SKM-1 (cell line): ENCODE results near the gene PLD5.
A peak's percentile ranks its signal among the peaks of the same experiment; 100 is the strongest.
"Not testable (repeated sequence)": the region's sequence is repeated elsewhere in the genome, so short reads cannot be mapped to it uniquely, and the experiment has no call there.

ENCODE experiments used
- DNase-seq: peaks from one replicate; lab custom pipeline; 2025; ENCODE audit not compliant: unreplicated experiment; lab: John Stamatoyannopoulos, UW

The PLD5 gene

DNA sequence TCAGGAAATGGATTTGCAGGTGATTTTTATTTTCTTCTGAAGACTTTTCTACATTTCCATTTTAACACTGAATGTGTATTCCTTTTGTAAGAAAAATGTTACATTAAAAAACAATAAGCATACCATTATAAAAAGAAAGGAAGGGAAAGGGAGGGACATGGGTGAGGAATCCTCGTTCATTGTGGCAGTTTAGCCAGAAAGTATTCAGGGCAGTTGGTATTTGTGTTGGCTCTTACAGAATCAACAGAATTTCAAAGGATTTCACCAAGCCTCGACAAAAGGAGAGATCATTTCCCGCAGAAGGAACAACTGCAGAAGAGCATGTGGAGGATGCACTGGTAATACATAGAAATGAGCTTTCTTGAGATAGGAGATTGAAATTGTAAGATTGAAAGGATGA is 35.0 kb downstream of the PLD5 start:
- DNase-seq = no peak

GRCh38 chr1:242477944-242478343 is 46.6 kb downstream of the PLD5 start:
- DNase-seq = no peak

DNA sequence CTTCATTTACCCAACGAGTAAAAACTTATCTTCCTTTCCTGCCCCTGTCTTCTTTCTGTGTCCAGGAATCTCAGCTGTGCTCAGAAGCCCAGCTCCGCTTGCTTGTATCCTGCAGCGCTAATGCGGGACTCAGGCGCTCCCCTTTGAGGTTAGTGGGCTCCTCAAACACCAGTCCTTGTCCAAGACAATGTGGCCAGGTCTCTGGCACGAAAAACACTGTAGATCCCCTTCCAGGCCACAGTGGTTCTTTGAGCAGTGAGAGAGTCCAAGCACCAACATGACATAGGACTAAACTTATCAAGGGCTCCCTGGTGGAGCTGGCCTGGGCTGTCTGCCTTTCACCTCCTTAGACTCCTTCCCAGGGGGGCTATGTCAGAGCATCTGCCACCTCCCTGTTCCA is 53.7 kb downstream of the PLD5 start:
- DNase-seq = no peak

- no peak for DNase-seq
Measured at GRCh38 chr1:242468784-242469183, 55.7 kb downstream of the PLD5 start.

DNA sequence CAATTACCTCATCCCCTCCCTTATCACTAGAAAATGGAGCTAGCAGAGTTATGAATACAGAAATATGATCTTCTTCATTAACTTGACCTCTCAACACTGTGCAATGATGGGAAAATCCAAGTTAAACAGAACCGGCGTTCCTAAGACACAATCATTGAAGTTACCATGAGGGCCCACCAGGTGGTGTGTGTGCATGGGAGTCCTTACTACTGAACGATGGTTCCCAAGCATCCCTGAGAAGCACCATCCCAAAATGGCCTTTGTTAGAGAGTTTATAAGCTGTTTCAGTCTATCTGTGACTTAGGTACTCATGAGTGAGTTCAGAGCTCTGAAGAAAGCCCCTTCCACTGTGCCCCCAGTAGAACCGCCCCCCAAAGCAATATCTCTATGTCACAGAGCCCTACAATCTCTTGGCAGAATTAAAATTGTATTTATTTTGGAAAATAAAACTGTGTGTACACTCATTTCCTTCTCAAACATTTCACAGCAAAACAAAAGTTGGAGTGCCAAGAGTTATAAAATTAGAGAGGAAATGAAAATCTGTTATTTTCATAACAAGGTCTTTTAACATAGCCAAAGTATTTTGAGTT is 56.8 kb downstream of the PLD5 start:
- peak; percentile 46 for DNase-seq

DNA sequence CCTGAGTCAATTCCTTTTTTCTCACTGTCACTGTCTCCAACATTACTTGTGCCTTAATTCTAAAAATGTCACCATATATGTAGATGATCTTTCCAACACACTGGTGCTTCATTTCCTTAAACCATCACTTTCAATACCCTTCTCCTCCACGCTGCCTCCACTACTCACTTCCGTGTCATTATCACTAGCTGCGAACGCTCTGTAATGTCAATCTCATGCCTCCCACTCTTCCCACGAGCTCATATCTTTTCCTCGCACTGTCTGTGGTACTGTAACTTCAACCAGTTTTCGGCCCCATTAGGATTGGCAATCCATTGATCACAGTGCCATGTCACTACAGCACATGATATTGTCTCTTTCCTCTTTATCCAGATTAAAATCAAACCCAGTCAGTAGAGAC is 61.6 kb downstream of the PLD5 start:
- no peak for DNase-seq

DNA sequence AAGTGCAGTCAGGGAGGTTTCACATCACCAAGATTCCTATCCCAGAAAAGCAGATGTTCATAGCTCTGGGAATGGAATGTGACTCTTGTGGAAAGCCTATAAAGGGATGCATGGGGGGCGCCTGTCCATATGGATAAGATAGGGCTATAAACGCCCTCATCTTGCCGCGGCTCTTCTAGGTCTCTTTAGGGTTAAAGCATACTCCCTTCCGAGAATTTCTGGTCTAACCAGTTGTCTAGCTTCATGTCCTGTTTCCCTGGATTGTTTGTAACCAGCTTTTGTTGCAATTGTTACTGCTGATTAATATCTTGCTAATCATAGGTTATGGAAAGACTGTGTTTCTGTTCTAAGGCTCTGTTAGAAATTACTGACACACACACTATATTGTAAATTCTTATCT is 64.8 kb downstream of the PLD5 start:
- DNase-seq = not testable (repeated sequence)

- DNase-seq = no peak
Measured at GRCh38 chr1:242456726-242457269, 67.7 kb downstream of the PLD5 start.

DNA sequence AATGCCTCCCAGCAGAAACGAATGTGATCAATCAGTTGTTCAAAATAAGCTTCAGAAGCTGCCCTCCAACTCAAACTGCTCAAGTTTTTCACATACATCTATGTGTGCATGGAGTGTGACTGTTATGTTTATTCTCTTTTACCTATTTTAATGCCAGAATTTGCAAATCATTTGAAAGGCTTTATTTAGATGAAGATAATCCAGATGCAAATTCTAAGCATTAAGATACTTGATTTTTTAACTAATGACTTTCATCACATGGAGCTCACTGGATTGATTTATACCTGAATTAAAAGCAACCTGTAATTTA is 69.5 kb downstream of the PLD5 start:
- no peak for DNase-seq

GRCh38 chr1:242454262-242455051 is 70.0 kb downstream of the PLD5 start:
- DNase-seq = peak; percentile 68

DNA sequence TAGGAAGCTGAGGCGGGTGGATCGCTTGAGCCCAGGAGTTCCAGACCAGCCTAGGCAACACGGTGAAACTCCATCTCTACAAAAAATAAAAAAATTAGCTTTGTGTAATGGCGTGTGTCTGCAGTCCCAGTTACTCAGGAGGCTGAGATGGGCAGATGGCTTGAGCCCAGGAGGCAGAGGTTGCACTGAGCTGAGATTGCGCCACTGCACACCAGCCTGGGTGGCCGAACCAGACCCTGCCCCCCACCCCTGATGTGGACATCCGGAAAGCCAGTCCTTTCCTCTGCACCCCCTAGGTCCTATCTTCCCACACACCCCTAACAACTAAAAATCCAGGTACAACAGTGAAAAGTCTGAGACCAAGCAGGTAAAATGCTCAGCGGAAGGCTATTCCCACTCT is 71.9 kb downstream of the PLD5 start:
- no peak for DNase-seq

DNA sequence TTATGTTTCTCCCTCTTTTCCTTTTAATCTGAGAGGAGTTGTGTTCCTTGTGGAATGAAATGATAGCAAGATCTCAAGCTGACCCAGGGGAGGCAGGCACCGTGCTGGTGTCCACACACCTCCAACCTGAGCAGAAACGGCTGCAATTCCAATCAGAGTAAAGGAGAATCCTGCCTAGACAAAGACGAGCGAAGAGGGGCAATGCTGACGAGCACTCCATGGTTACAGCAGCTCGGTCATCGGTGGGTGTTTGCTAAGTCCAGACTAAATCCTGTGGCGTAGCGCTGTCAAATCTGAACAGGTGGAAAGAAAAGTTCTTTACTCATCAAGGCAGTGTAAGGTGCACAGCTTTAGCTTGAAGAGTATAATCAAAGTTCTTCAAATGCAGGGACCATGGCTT is 74.8 kb downstream of the PLD5 start:
- no peak for DNase-seq

GRCh38 chr1:242448910-242449645 is 75.4 kb downstream of the PLD5 start:
- DNase-seq = no peak

DNA sequence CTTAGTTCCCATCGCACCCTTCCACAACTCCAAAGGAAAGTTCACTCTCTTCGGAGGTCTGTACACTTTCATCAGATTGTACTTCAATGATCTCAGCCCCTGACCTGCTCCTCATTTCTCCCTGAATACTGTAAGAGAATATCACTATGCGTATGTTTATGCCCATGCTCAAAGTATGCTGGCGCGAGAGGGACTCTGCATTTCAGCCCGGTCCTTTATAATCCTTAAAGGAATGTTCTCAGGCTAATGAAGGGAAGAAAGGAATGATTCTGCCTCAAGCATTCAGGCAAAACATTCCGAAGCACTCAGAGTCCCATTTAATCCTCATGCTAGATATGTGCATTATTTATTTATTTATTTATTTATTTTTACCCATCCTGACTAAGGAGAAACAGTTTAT is 76.8 kb downstream of the PLD5 start:
- DNase-seq = no peak

GRCh38 chr1:242440757-242441156 is 83.7 kb downstream of the PLD5 start:
- no peak for DNase-seq

- no peak for DNase-seq
Measured at GRCh38 chr1:242435200-242435599, 89.3 kb downstream of the PLD5 start.

- no peak for DNase-seq
Measured at GRCh38 chr1:242432491-242433095, 91.9 kb downstream of the PLD5 start.

DNA sequence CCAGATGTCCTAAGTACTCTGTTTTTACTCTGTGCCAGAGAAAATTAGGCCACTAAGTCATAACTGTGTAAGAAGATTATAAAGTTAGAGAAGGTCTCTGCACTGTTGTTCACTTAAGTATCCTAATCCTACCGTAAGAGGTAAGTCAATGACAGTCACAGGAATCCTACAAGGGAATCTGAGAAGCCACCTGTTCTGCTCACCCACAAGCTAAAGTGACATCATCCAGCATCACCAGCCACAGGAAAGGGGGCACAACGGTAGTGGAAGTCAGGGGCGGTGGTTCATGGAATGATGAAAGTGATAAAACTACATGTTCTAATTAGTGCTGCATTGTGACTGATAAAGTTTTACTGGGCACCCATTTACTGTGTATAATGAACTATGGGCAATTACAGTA is 92.7 kb downstream of the PLD5 start:
- DNase-seq = no peak

DNA sequence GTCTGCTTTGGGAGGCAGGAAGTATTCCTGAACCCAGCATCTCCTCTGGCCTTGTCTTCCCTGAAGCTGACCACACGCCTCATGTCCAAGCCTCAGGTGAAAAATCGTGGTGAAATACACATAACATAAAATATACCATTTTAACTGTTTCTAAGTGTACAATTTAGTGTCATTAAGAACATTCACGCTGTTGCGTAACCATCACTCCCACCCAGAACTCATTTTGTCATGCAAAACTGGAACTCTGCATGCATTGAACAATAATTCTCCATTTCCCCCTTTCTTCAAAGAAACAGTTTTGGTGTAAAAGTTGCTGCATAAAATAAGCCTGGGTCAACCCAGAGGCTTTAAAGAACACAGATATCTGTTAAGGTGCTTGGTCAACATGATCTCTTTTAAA is 93.5 kb downstream of the PLD5 start:
- DNase-seq = no peak

- DNase-seq = no peak
Measured at GRCh38 chr1:242428399-242429190, 95.9 kb downstream of the PLD5 start.

GRCh38 chr1:242427519-242427918 is 97.0 kb downstream of the PLD5 start:
- no peak for DNase-seq
